Measurements from ENCODE around the gene ZNF407.

The ZNF407 gene

GRCh38 chr18:74806073-74806472 lies 208.4 kb downstream of the ZNF407 start:
- H3K27ac ChIP-seq, result no peak overlapping the region
- no peaks in the 10 kb centered on the region for H3K27me3 ChIP-seq (ENCODE audit: insufficient read depth, low read depth)
- TF ChIP-seq CTCF (conservative IDR thresholded peaks at IDR 0.05; ENCODE audit: low read depth, low read length), result no peak
- H2AFZ ChIP-seq (ENCODE audit: low read depth), result no peak overlapping the region
- no peaks in the 10 kb centered on the region for H4K20me1 ChIP-seq (ENCODE audit: insufficient read depth)
- H3K36me3 ChIP-seq (ENCODE audit: insufficient read depth), result no peaks in the 10 kb centered on the region
- H3K4me3 ChIP-seq (IDR thresholded peaks at IDR 0.05; ENCODE audit: insufficient read depth, low read depth, low read length), result no peak overlapping the region
- no peak overlapping the region for H3K9ac ChIP-seq
- no peaks in the 10 kb centered on the region for H3K79me2 ChIP-seq (ENCODE audit: insufficient read depth, low read depth)
- H3K4me2 ChIP-seq, result no peak overlapping the region
- peaks cover 9% of the 10 kb centered on the region for H3K4me1 ChIP-seq (ENCODE audit: low read depth, poor library complexity, severe bottlenecking)

GRCh38 chr18:74806700-74807416 lies 209.2 kb downstream of the ZNF407 start:
- Histone ChIP-seq H3K79me2 (ENCODE audit: insufficient read depth, low read depth) (no peaks in the 10 kb centered on the region), H3K4me1 (ENCODE audit: low read depth, poor library complexity, severe bottlenecking) (peaks cover 9% of the 10 kb centered on the region), H2AFZ (ENCODE audit: low read depth) (no peak overlapping the region), H3K4me2 (no peak overlapping the region), H3K9ac (no peak overlapping the region), H3K27me3 (ENCODE audit: insufficient read depth, low read depth) (no peaks in the 10 kb centered on the region), H3K27ac (no peak overlapping the region), H3K36me3 (ENCODE audit: insufficient read depth) (no peaks in the 10 kb centered on the region), H3K4me3 (IDR thresholded peaks at IDR 0.05; ENCODE audit: insufficient read depth, low read depth, low read length) (no peak overlapping the region), H4K20me1 (ENCODE audit: insufficient read depth) (no peaks in the 10 kb centered on the region)
- TF ChIP-seq CTCF (conservative IDR thresholded peaks at IDR 0.05; ENCODE audit: low read depth, low read length), result no peak

GRCh38 chr18:74817576-74817975 lies 219.9 kb downstream of the ZNF407 start:
- no peaks in the 10 kb centered on the region for H3K27me3 ChIP-seq (ENCODE audit: insufficient read depth, low read depth)
- no peak overlapping the region for H3K9ac ChIP-seq
- no peak overlapping the region for H2AFZ ChIP-seq (ENCODE audit: low read depth)
- TF ChIP-seq CTCF (conservative IDR thresholded peaks at IDR 0.05; ENCODE audit: low read depth, low read length), result no peak
- no peaks in the 10 kb centered on the region for H3K36me3 ChIP-seq (ENCODE audit: insufficient read depth)
- no peaks in the 10 kb centered on the region for H3K79me2 ChIP-seq (ENCODE audit: insufficient read depth, low read depth)
- no peaks in the 10 kb centered on the region for H4K20me1 ChIP-seq (ENCODE audit: insufficient read depth)
- H3K27ac ChIP-seq, result no peak overlapping the region
- H3K4me1 ChIP-seq (ENCODE audit: low read depth, poor library complexity, severe bottlenecking), result no peaks in the 10 kb centered on the region
- H3K4me3 ChIP-seq (IDR thresholded peaks at IDR 0.05; ENCODE audit: insufficient read depth, low read depth, low read length), result no peak overlapping the region
- H3K4me2 ChIP-seq, result no peak overlapping the region

GRCh38 chr18:74818516-74819175 lies 221.0 kb downstream of the ZNF407 start:
- no peaks in the 10 kb centered on the region for H3K4me1 ChIP-seq (ENCODE audit: low read depth, poor library complexity, severe bottlenecking)
- no peak for TF ChIP-seq CTCF (conservative IDR thresholded peaks at IDR 0.05; ENCODE audit: low read depth, low read length)
- H3K4me2 ChIP-seq, result no peak overlapping the region
- H4K20me1 ChIP-seq (ENCODE audit: insufficient read depth), result no peaks in the 10 kb centered on the region
- no peaks in the 10 kb centered on the region for H3K36me3 ChIP-seq (ENCODE audit: insufficient read depth)
- H3K79me2 ChIP-seq (ENCODE audit: insufficient read depth, low read depth), result no peaks in the 10 kb centered on the region
- no peak overlapping the region for H3K9ac ChIP-seq
- H3K27ac ChIP-seq, result no peak overlapping the region
- no peaks in the 10 kb centered on the region for H3K27me3 ChIP-seq (ENCODE audit: insufficient read depth, low read depth)
- no peak overlapping the region for H2AFZ ChIP-seq (ENCODE audit: low read depth)
- no peak overlapping the region for H3K4me3 ChIP-seq (IDR thresholded peaks at IDR 0.05; ENCODE audit: insufficient read depth, low read depth, low read length)

All from KMS-11 (cell line).